ENCODE measurements around the gene OR52N5. TPM values are rescaled to one million over a fixed set of nuclear protein-coding genes. Genes with fewer than 3 reads are reported as not detected.
A peak's percentile ranks its signal among the peaks of the same experiment; 100 is the strongest.

OR52N5 gene
- total and polyA plus RNA-seq, 9 of the 15 experiments (the other 6 are each of a cell fraction or from before 2014, with no cell fraction given), result not detected

DNA sequence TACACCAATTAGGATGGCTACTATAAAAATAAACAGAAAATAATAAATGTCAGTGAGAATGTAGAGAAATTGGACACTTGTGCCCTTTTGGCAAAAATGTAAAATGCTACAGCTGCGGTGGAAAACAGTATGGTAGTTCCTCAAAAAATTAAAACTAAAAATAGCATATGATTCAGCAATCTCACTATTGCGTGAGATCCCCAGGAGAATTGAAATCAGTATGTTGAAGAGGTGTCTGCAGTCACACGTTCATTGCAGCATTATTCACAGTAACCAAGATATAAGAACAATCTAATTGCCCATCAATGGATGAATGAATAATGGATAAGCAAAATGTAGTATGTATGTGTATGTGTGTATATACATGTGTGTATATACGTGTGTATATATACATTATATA, 32.4 kb upstream of the OR52N5 start (continued):
- TF ChIP-seq CHD7 (IDR thresholded peaks at IDR 0.05; ENCODE audit: low read depth, low read length), result no peak
- no peak for TF ChIP-seq BRD4 (IDR thresholded peaks at IDR 0.05)
- no peak for TF ChIP-seq CBX8 (IDR thresholded peaks at IDR 0.05; ENCODE audit: borderline replicate concordance, extremely low read depth, low read depth, low read length, poor library complexity, severe bottlenecking)
- no peak for TF ChIP-seq ESRRB (CRISPR knock-in tag; IDR thresholded peaks at IDR 0.05; ENCODE audit: borderline replicate concordance)
- TF ChIP-seq ZNF318 (IDR thresholded peaks at IDR 0.05; ENCODE audit: borderline replicate concordance in 1 of 2, low read depth in 1 of 2), result 0 out of 4 replicates have a peak, but pooled peaks have one; percentile 28 to 80

Data from K562 (cell line).